ENCODE results near the gene MVP.

- no peak for TF ChIP-seq CTCF (IDR thresholded peaks at IDR 0.05; ENCODE audit: poor library complexity, severe bottlenecking)
- no peak for TF ChIP-seq EZH2 (IDR thresholded peaks at IDR 0.05; ENCODE audit: borderline replicate concordance, insufficient read depth, low read length, poor library complexity, severe bottlenecking)
- no peak for TF ChIP-seq EP300 (conservative IDR thresholded peaks at IDR 0.05; ENCODE audit: poor library complexity, severe bottlenecking)
- TF ChIP-seq REST (IDR thresholded peaks at IDR 0.05; ENCODE audit: borderline replicate concordance), result no peak
- TF ChIP-seq MXI1 (conservative IDR thresholded peaks at IDR 0.05; ENCODE audit: poor library complexity, severe bottlenecking), result no peak
- no peak for TF ChIP-seq RAD21 (conservative IDR thresholded peaks at IDR 0.05)
Measured at GRCh38 chr16:29857133-29857760, 37.0 kb downstream of the MVP start.

All from neural cell (in vitro differentiated cells).